ENCODE data around the gene MXD3.

- TF ChIP-seq POLR2A (IDR thresholded peaks at IDR 0.05): no peak
- TF ChIP-seq CTCF (IDR thresholded peaks at IDR 0.05): no peak
- no peak for TF ChIP-seq POLR2AphosphoS5 (IDR thresholded peaks at IDR 0.05)
- no peak for TF ChIP-seq EP300 (IDR thresholded peaks at IDR 0.05; ENCODE audit: low read depth)
Observed at GRCh38 chr5:177310332-177310731, 1.4 kb downstream of the MXD3 start.
